HUES48 (cell line): ENCODE results near the gene LRRC57.
"Not testable (repeated sequence)": the region's sequence is repeated elsewhere in the genome, so short reads cannot be mapped to it uniquely, and the experiment has no call there.

Experiments used
- H3K27ac ChIP-seq: one replicate; pipeline ENCODE4 v1.7.0; 2013; ENCODE audit warnings: low read depth, low read length, inconsistent platforms
- H3K27me3 ChIP-seq: 2 replicates; pipeline ENCODE4 v1.6.1; 2013; ENCODE audit warnings: mild to moderate bottlenecking, low read length; ENCODE audit not compliant: control insufficient read depth, insufficient read depth
- H3K36me3 ChIP-seq: 2 replicates; pipeline ENCODE4 v1.6.1; 2013; ENCODE audit warnings: low read length; ENCODE audit not compliant: control insufficient read depth, insufficient read depth
- H3K4me1 ChIP-seq: 2 replicates; pipeline ENCODE4 v1.6.1; 2013; ENCODE audit warnings: mild to moderate bottlenecking, low read length; ENCODE audit not compliant: control insufficient read depth, insufficient read depth
- H3K4me3 ChIP-seq: 2 replicates; pipeline ENCODE4 v1.5.1; 2013; ENCODE audit warnings: mild to moderate bottlenecking, low read depth, low read length
- H3K9ac ChIP-seq: 2 replicates; pipeline ENCODE4 v1.6.1; 2013; ENCODE audit warnings: mild to moderate bottlenecking, low read depth, low read length, moderate library complexity
- H3K9me3 ChIP-seq: 2 replicates; pipeline ENCODE4 v1.6.1; 2013; ENCODE audit warnings: low read length; ENCODE audit not compliant: control insufficient read depth, insufficient read depth

Gene LRRC57

GRCh38 chr15:42581272-42581730 lies 32.7 kb upstream of the LRRC57 start:
- H3K4me3 ChIP-seq, result peak overlapping the region; percentile 64
- H3K4me1 ChIP-seq, result peaks cover 31% of the 10 kb centered on the region
- H3K27ac ChIP-seq, result no peak overlapping the region
- peaks cover 31% of the 10 kb centered on the region for H3K27me3 ChIP-seq
- peak overlapping the region; percentile 37 for H3K9ac ChIP-seq
- H3K36me3 ChIP-seq, result peaks cover 4% of the 10 kb centered on the region; the same call in 1 of the 2 replicates
- H3K9me3 ChIP-seq, result no peaks in the 10 kb centered on the region

- Histone ChIP-seq H3K9ac (no peak overlapping the region), H3K27ac (no peak overlapping the region), H3K9me3 (no peaks in the 10 kb centered on the region), H3K4me3 (no peak overlapping the region), H3K36me3 (no peaks in the 10 kb centered on the region), H3K4me1 (peaks cover 23% of the 10 kb centered on the region), H3K27me3 (peaks cover 38% of the 10 kb centered on the region)
These were observed 30.5 kb upstream of the LRRC57 start for GRCh38 chr15:42578984-42579537.

GRCh38 chr15:42577514-42578031 lies 29.0 kb upstream of the LRRC57 start:
- H3K27ac ChIP-seq, result no peak overlapping the region
- no peaks in the 10 kb centered on the region for H3K9me3 ChIP-seq
- no peak overlapping the region for H3K9ac ChIP-seq
- no peaks in the 10 kb centered on the region for H3K36me3 ChIP-seq
- no peak overlapping the region for H3K4me3 ChIP-seq
- peaks cover 8% of the 10 kb centered on the region; the same call in 1 of the 2 replicates for H3K4me1 ChIP-seq
- H3K27me3 ChIP-seq, result peaks cover 34% of the 10 kb centered on the region

- H3K4me1 ChIP-seq, result peaks cover 6% of the 10 kb centered on the region; the same call in 1 of the 2 replicates
- no peak overlapping the region for H3K4me3 ChIP-seq
- H3K9me3 ChIP-seq, result no peaks in the 10 kb centered on the region
- H3K27ac ChIP-seq, result no peak overlapping the region
- no peak overlapping the region for H3K9ac ChIP-seq
- H3K36me3 ChIP-seq, result no peaks in the 10 kb centered on the region
- H3K27me3 ChIP-seq, result peaks cover 30% of the 10 kb centered on the region
These were observed 28.2 kb upstream of the LRRC57 start for GRCh38 chr15:42576776-42577175.

- Histone ChIP-seq H3K27ac (no peak overlapping the region), H3K27me3 (peaks cover 30% of the 10 kb centered on the region), H3K9me3 (no peaks in the 10 kb centered on the region), H3K4me1 (peaks cover 3% of the 10 kb centered on the region; the same call in 1 of the 2 replicates), H3K4me3 (peak overlapping the region; percentile 76), H3K36me3 (no peaks in the 10 kb centered on the region), H3K9ac (0 out of 2 replicates have a peak overlapping the region, but pooled peaks have one; percentile 21)
These were observed 27.5 kb upstream of the LRRC57 start for GRCh38 chr15:42576040-42576594.

GRCh38 chr15:42575188-42576039 lies 26.8 kb upstream of the LRRC57 start, which contains the start of gene STARD9:
Gene STARD9, plus strand, starts transcription at chr15:42575606. Its CDS starts 110 bp downstream, at chr15:42575716.
- Histone ChIP-seq H3K4me3 (peak within 1 kb of the TSS; percentile 76), H3K4me1 (no peaks in the 10 kb centered on the region; the same call in 1 of the 2 replicates), H3K27me3 (peaks cover 24% of the 10 kb centered on the region), H3K27ac (peak within 1 kb of the TSS; percentile 20), H3K9ac (peak within 1 kb of the TSS; percentile 21; the same call in 1 of the 2 replicates), H3K36me3 (no peaks in the 10 kb centered on the region), H3K9me3 (no peaks in the 10 kb centered on the region)

- peaks cover 62% of the 10 kb centered on the region for H3K36me3 ChIP-seq
These were observed 10.1 kb upstream of the LRRC57 start for GRCh38 chr15:42558739-42559138.

GRCh38 chr15:42556550-42557207 lies 8.1 kb upstream of the LRRC57 start:
- H3K36me3 ChIP-seq, result peaks cover 46% of the 10 kb centered on the region
- H3K9me3 ChIP-seq, H3K4me1 ChIP-seq, H3K27me3 ChIP-seq, H3K27ac ChIP-seq, H3K9ac ChIP-seq, H3K4me3 ChIP-seq: not testable (repeated sequence)

More at GRCh38 chr15:42558739-42559138, 10.1 kb upstream of the LRRC57 start:
- H3K27me3 ChIP-seq, result no peaks in the 10 kb centered on the region
- H3K4me3 ChIP-seq, result no peak overlapping the region
- H3K9me3 ChIP-seq, result no peaks in the 10 kb centered on the region
- no peaks in the 10 kb centered on the region for H3K4me1 ChIP-seq
- no peak overlapping the region for H3K27ac ChIP-seq
- no peak overlapping the region for H3K9ac ChIP-seq

GRCh38 chr15:42553554-42553953 lies 5.0 kb upstream of the LRRC57 start:
- Histone ChIP-seq H3K36me3 (peaks cover 14% of the 10 kb centered on the region), H3K4me1 (no peaks in the 10 kb centered on the region), H3K9ac (no peak overlapping the region), H3K27ac (no peak overlapping the region), H3K27me3 (no peaks in the 10 kb centered on the region), H3K4me3 (no peak overlapping the region), H3K9me3 (no peaks in the 10 kb centered on the region)

- H3K4me1 ChIP-seq, result 0 out of 2 replicates have a peak, but pooled peaks cover 7% of the 10 kb centered on the region
- peak overlapping the region; percentile 94 for H3K4me3 ChIP-seq
- no peak overlapping the region for H3K9ac ChIP-seq
- no peak overlapping the region for H3K27ac ChIP-seq
- H3K36me3 ChIP-seq, result peaks cover 7% of the 10 kb centered on the region
- no peaks in the 10 kb centered on the region for H3K9me3 ChIP-seq
- no peaks in the 10 kb centered on the region for H3K27me3 ChIP-seq
These were observed 1.3 kb upstream of the LRRC57 start for GRCh38 chr15:42549741-42550392.
